ENCODE measurements around the gene ARHGAP32. TPM values are rescaled to one million over a fixed set of nuclear protein-coding genes. Genes with fewer than 3 reads are reported as not detected.

ARHGAP32 gene
- total RNA-seq, 1 donor from 2014 or later: 41.4 TPM

- Mint-ChIP-seq H3K9me3 (no peaks in the 10 kb centered on the region), H3K36me3 (no peaks in the 10 kb centered on the region), H3K4me3 (no peak overlapping the region), H3K27me3 (ENCODE audit: low read depth) (no peaks in the 10 kb centered on the region), H3K4me1 (peaks cover 1% of the 10 kb centered on the region), H3K27ac (no peak overlapping the region)
- TF ChIP-seq CTCF (IDR thresholded peaks at IDR 0.05; ENCODE audit: unreplicated experiment): no peak
- DNase-seq (ENCODE audit: low spot score in 2 of 2, unreplicated experiment in 2 of 2): no peak
Observed at GRCh38 chr11:128957202-128957482, 235.0 kb downstream of the ARHGAP32 start.

GRCh38 chr11:128956401-128957201, 235.5 kb downstream of the ARHGAP32 start:
- no peaks in the 10 kb centered on the region for H3K27me3 Mint-ChIP-seq (ENCODE audit: low read depth)
- no peak overlapping the region for H3K27ac Mint-ChIP-seq
- peak; percentile 70 for TF ChIP-seq CTCF (IDR thresholded peaks at IDR 0.05; ENCODE audit: unreplicated experiment)
- peaks cover 1% of the 10 kb centered on the region for H3K4me1 Mint-ChIP-seq
- DNase-seq (ENCODE audit: low spot score in 2 of 2, unreplicated experiment in 2 of 2): no peak
- H3K36me3 Mint-ChIP-seq: no peaks in the 10 kb centered on the region
- no peaks in the 10 kb centered on the region for H3K9me3 Mint-ChIP-seq
- H3K4me3 Mint-ChIP-seq: no peak overlapping the region

- DNase-seq (ENCODE audit: low spot score in 2 of 2, unreplicated experiment in 2 of 2): no peak
- no peak for TF ChIP-seq CTCF (IDR thresholded peaks at IDR 0.05; ENCODE audit: unreplicated experiment)
- Mint-ChIP-seq H3K36me3 (no peaks in the 10 kb centered on the region), H3K9me3 (no peaks in the 10 kb centered on the region), H3K4me3 (no peak overlapping the region), H3K27ac (no peak overlapping the region), H3K4me1 (peaks cover 1% of the 10 kb centered on the region), H3K27me3 (ENCODE audit: low read depth) (no peaks in the 10 kb centered on the region)
Observed at GRCh38 chr11:128955636-128956035, 236.5 kb downstream of the ARHGAP32 start.

- no peaks in the 10 kb centered on the region for H3K9me3 Mint-ChIP-seq
- TF ChIP-seq CTCF (IDR thresholded peaks at IDR 0.05; ENCODE audit: unreplicated experiment): no peak
- no peak overlapping the region for H3K27ac Mint-ChIP-seq
- no peak overlapping the region for H3K4me3 Mint-ChIP-seq
- no peaks in the 10 kb centered on the region for H3K36me3 Mint-ChIP-seq
- no peak for DNase-seq (ENCODE audit: low spot score in 2 of 2, unreplicated experiment in 2 of 2)
- peaks cover 1% of the 10 kb centered on the region for H3K4me1 Mint-ChIP-seq
- H3K27me3 Mint-ChIP-seq (ENCODE audit: low read depth): no peaks in the 10 kb centered on the region
Observed at GRCh38 chr11:128953151-128953550, 239.0 kb downstream of the ARHGAP32 start.

GRCh38 chr11:128949791-128950454, 242.2 kb downstream of the ARHGAP32 start:
- Mint-ChIP-seq H3K9me3 (no peaks in the 10 kb centered on the region), H3K27ac (no peak overlapping the region), H3K27me3 (ENCODE audit: low read depth) (no peaks in the 10 kb centered on the region), H3K4me3 (no peak overlapping the region), H3K4me1 (no peaks in the 10 kb centered on the region), H3K36me3 (no peaks in the 10 kb centered on the region)
- no peak for TF ChIP-seq CTCF (IDR thresholded peaks at IDR 0.05; ENCODE audit: unreplicated experiment)
- no peak for DNase-seq (ENCODE audit: low spot score in 2 of 2, unreplicated experiment in 2 of 2)

Data from mesothelial cell of epicardium (in vitro differentiated cells).